GM12892 (cell line): ENCODE data around the gene GRAMD1A.

ENCODE experiments used
- DNase-seq: peaks from one replicate; pipeline ENCODE4 v3.0.0; 2011; ENCODE audit not compliant: insufficient read length
- FAIRE-seq: peaks from 2 replicates; lab custom pipeline; 2011; peaks lifted over from hg19 to GRCh38; lab: Jason Lieb, UNC
- POLR2A ChIP-seq: IDR thresholded peaks from 2 replicates; pipeline ENCODE4 v1.6.1; 2011; ENCODE audit warnings: low read depth, low read length, control low read depth
- POLR2AphosphoS5 ChIP-seq: IDR thresholded peaks from 2 replicates; pipeline ENCODE4 v1.6.1; 2011; ENCODE audit warnings: low read depth, low read length, control low read depth
- TAF1 ChIP-seq: IDR thresholded peaks from 2 replicates; pipeline ENCODE4 v1.6.1; 2011; ENCODE audit warnings: low read depth, mild to moderate bottlenecking, control low read depth, low read length, borderline replicate concordance

GRAMD1A gene

DNA sequence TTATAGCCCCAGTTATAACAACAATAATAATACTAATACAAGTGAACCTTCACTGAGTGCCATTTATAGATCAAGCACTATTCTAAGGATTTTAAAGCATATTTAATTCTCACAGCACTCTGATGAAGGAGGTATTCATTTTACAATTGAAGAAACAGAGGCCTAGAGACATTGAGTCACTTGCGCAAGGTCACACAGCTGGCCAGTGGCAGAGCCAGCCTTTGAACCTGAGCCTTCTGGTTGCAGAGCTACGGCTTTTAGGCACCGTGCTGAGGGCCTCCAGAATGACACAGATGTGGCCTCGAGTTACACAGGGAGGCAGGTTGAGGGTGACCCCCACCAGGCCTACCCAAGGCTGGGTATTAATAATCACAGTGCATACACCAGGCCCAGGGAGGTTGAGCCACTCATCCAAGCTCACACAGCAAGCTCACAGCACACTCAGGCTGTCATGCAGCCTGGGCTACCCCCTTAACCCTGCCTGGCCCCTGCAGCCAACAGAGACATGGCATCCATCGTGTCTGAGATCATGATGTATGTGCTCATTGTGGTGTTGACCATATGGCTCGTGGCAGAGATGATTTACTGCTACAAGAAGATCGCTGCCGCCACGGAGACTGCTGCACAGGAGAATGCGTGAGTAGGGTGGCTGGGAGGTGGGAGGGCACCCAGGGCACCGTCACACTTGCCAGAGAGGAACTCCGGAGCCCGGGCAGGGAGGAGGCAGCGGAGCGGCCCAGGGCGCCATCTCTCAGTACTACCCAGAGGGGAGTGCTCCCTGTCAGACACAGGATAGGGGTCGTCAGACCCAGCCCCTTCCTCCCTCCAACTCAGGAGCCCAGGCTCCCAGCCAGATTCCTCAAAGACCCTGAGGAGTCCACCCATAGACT, 38.7 kb downstream of the GRAMD1A start:
- FAIRE-seq (peak; percentile 42), DNase-seq (no peak)
- TF ChIP-seq TAF1 = no peak
- no peak for TF ChIP-seq POLR2A
- no peak for TF ChIP-seq POLR2AphosphoS5

DNA sequence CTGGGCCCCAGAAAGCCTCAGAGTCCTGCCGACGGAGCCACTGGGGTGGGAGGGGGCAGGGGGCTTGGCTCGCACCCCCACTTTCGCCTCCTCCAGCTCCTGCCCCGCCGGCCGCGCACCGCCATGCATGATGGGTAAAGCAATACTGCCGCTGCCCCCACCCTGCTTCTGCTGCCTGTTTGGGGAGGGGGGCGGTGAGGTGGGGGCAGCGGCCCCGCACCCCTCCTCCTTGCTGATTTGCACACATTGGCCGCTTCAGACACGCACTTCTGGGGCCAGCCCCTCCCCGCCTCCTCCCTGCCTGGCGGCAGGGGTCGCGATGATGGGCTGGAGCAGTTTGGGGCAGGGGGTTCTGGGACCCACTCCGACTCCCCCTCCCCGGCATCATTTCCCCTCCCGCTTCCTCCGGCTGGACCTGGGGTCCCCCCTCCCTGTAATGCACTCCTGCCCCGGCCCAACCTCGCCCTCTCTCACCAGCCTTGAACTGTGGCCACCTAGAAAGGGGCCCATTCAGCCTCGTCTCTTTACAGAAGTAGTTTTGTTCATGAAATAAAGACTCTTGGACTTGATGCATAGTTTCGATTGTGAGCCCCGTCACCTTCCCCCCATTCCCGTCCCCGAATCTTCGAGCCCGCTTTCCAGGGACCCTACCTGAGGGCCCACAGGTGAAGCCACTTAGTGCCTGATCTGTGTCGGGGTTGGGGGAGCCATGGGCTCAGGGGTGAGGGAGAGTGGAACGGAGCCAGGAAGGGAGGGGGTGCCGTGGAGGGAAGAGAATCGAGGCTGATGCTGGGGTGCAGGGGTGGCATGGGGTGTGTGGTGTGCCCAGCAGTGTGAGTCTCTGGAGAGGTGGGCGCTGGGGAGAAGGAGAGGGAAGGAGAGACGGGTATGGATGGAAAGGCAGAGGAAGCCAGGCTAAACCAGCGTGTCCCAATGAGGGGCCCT, 40.0 kb downstream of the GRAMD1A start:
- no peak for DNase-seq
- TF ChIP-seq TAF1 = no peak
- no peak for TF ChIP-seq POLR2AphosphoS5
- TF ChIP-seq POLR2A = no peak

DNA sequence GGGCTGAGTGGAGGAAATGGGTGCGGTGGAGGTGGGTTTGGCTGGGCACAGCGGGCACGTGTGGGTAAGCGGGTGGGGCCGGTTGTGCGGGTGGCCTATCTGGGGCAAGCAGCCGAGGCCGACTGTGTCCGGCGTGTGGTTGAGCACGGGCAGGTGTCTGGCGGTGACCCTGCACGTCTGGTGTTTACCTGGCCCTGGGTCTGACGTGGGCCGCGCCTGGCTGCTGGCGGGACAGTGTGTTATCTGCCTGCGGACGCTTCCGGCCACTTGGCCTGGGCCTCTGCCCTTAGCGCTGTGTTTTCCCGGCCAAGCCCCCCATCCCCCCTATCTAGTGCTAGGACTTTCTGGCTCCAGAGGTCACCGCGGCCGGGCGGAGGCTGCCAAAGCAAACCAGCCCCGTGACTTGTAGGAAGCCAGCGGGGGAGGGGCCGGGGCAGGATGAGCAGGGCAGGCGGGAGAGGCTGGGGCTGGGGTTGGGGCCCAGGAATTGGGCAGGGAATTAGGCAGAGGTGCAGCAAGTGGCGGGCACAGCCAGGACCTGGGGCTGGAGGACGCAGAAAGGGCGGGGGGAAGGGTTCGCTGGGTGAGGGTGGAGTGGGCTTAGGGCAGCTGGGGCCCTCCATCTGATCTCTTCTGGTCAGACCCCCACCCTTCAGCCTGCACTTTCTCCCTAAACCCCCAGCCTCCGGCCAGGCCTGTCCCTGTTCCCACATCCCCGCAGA, 40.9 kb downstream of the GRAMD1A start:
- no peak for FAIRE-seq
- TF ChIP-seq POLR2A (no peak), POLR2AphosphoS5 (no peak), TAF1 (no peak)
- no peak for DNase-seq

More for the DNA sequence above, 40.0 kb downstream of the GRAMD1A start:
- FAIRE-seq = no peak

DNA sequence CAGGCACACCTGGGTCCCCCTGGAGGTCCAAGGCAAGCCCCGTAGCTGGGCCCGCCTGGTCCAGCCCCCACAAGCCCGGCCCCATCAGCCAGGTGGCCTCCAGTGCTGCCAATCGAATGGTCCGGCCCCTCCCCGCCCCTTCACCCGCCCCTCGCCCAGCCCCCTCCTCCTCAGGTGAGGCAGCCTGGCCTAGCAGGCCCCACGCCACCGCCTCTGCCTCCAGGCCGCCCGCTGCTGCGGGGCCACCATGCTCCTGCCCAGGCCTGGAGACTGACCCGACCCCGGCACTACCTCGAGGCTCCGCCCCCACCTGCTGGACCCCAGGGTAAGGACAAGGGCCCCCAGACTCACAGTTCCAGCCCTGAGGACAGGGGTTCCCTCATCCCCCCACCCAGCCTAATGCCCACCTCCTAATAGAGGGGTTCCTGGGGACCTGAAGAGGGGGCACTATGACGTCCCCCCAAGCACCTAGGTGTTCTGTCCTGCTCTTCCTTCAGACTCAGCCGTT, 41.5 kb downstream of the GRAMD1A start, which contains the start of gene HPN:
TSS of gene HPN (plus strand) at position 174 of the 508 bp plus-strand sequence. CDS start 786 bp downstream, outside the sequence.
- FAIRE-seq (no peak), DNase-seq (no peak)
- TF ChIP-seq POLR2AphosphoS5 (no peak), TAF1 (no peak), POLR2A (no peak)

DNA sequence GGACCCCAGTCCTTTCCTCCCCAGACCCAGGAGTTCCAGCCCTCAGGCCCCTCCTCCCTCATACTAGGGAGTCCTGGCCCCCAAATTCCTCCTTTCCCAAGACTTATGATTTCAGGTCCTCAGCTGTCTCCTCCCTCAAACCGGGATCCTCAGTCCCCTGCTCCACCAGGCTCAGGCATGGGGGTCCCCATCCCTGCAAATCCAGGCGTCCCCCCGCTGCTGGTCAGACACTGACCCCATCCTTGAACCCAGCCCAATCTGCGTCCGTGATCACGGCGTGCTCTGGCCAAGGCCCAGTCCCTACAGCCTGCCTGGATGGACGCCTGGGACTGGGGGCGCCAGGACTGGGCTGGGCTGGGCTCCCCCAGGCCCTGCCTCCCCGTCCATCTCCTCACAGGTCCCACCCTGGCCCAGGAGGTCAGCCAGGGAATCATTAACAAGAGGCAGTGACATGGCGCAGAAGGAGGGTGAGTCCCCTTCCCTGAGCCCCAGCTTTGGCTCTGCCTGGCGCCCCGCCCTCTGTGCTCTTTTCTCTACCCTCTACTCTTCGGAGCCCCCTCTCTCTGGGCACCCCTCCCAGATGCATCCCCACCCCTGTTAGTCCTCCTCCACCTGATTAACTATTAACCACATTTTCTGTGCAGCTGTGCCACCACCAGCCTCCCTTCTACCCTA, 42.1 kb downstream of the GRAMD1A start:
- DNase-seq = no peak
- FAIRE-seq = no peak
- TF ChIP-seq POLR2A = no peak
- TF ChIP-seq POLR2AphosphoS5 = no peak
- no peak for TF ChIP-seq TAF1

DNA sequence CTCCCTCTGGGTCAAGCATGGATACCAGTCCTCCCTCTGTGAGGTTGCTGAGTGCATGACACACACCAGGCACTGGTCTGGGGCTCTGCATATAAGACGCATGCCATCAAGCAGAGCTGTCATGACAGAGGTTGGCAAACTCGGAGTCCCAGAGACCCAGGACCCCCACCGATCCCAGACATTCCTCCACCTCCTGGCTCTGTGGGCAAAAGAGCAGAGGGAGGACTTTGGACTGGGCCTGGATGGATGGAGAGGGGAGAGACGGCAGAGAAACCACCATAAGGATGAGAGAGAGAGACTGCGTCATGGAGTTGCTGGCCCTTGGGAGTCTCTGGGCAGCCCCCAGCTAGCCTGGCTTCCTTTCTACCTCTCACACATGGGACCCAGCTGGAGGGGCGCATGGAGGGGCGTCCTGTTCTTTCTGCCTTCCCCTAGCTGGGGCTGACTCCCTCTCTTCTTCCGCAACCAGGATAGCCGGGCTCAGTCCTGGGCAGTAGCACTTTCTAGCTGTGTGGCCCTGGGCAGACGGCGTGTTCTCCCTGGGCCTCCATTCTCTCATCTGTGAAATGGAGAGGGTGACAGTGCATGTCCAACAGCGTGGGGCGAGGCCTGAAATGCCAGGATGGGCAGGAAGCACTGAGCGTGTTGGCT, 43.0 kb downstream of the GRAMD1A start:
- TF ChIP-seq POLR2A (no peak), POLR2AphosphoS5 (no peak), TAF1 (no peak)
- DNase-seq (no peak), FAIRE-seq (no peak)

DNA sequence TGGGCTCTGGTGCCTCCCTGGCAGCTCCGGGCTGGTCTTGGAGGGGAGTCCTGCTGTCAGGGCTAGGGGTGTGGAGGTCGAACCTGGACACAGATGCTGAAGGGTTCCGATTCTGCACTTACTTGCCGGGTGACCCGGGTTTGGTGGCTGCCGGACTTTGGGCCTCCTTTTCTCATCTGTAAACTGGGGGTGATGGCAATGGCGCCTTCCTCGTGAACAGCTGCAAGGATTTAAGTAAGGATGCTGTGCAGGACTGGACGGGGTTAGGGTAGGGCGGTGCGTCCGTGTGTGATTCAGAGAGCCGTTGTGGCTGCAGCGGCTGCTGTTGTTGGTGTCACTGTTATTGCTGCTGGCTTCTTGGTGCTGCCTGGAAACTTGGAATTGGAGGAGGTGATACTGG, 43.8 kb downstream of the GRAMD1A start:
- TF ChIP-seq TAF1 (no peak), POLR2A (no peak)
- FAIRE-seq (no peak), DNase-seq (no peak)

DNA sequence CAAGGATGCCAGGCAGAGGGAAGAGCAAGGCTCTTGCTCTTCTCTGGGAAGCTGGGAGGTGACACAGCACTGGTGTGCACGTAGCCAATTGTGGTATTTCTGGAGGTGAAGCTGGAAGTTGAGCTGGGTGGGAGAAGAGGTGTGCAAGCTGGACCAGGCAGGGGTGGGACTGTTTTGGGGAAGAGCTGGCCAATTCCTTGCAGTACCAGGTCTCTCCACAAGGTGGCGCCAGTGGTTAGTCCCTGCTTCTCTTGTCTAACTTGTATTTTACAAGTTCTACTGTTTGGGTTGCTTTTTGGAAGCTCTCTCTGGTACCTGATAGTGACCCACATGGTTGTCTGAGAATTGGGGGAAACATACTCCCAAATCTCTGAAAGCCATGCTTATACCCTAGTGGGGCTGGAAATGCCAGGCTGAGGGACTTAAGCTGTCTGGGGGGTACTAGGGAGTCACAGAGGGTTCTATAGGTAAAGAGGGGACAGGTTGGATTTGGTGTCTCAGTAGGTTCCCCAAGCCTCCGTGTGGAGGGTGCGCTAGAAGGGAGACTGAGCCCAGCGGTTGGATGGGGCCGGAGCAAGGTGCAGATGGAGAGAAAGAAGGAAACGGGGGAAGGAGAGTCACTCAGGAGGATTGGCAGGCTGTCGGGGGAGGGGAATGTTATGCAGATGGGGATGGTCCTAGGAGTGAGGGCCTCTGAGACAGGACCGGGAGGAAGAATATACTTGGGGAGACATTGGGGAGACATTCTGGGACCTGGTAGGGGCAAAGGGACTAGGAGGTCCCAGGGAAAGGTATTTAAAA, 44.4 kb downstream of the GRAMD1A start:
- TF ChIP-seq POLR2AphosphoS5 (no peak), TAF1 (no peak), POLR2A (no peak)
- DNase-seq (no peak), FAIRE-seq (peak; percentile 82)

DNA sequence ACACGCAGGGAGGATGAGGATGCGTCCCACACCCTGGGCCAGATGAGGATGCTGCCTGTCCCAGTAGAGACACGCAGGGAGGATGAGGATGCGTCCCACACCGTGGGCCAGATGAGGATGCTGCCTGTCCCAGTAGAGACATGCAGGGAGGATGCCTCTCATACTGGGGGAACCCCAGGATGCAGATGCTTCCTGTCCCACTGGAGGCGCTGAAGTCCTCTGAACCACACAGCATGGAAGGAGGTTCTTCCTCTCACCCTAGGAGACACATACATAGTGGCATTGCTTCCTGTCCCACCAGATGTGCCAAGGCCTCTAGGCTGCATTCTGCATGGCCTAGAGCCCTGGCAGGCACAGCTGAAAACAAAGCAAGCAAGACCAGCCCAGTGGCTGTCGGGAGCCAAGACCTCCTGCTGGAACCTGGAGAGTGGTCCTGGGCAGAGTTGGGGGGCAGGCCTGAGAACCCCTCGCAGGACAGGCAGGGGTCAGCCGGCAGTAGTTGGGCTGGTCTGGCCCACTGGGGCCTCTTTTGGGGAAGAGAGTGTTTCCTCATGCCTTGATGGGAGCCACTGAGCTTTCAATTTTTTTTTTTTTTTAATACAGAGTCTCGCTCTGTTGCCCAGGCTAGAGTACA, 45.7 kb downstream of the GRAMD1A start:
- DNase-seq (peak; percentile 58), FAIRE-seq (peak; percentile 84)
- TF ChIP-seq POLR2A = no peak
- no peak for TF ChIP-seq POLR2AphosphoS5
- no peak for TF ChIP-seq TAF1
